Stimulated activated CD8-positive, alpha-beta memory T cell treated with anti-CD3 and anti-CD28 coated beads, Interleukin-15, amount 100 ng/mL, for 24 hours (primary cell): ENCODE results near the gene GMIP.
"Not testable (repeated sequence)": the region's sequence is repeated elsewhere in the genome, so short reads cannot be mapped to it uniquely, and the experiment has no call there.

Source experiments
- DNase-seq: peaks from one replicate; pipeline ENCODE4 v3.0.0-alpha.2; 2020; ENCODE audit warnings: low read depth

Gene GMIP

GRCh38 chr19:19643158-19644053 lies at the start of gene GMIP:
Gene GMIP, minus strand, starts transcription at chr19:19643657. Its CDS starts 128 bp downstream, at chr19:19643529.
- peak; percentile 75 for DNase-seq

- DNase-seq, result no peak
Observed at GRCh38 chr19:19691683-19692082, 48.2 kb upstream of the GMIP start.

GRCh38 chr19:19689023-19689422 lies 45.6 kb upstream of the GMIP start:
- DNase-seq, result not testable (repeated sequence)

GRCh38 chr19:19687090-19687489 lies 43.6 kb upstream of the GMIP start:
- DNase-seq, result no peak

- no peak for DNase-seq
Observed at GRCh38 chr19:19686580-19686979, 43.1 kb upstream of the GMIP start.

GRCh38 chr19:19686119-19686518 lies 42.7 kb upstream of the GMIP start:
- DNase-seq, result not testable (repeated sequence)

- no peak for DNase-seq
Observed at GRCh38 chr19:19679176-19680073, 36.0 kb upstream of the GMIP start.

GRCh38 chr19:19677579-19677978 lies 34.1 kb upstream of the GMIP start:
- no peak for DNase-seq

GRCh38 chr19:19674315-19674714 lies 30.9 kb upstream of the GMIP start:
- DNase-seq, result no peak

- no peak for DNase-seq
Observed at GRCh38 chr19:19672816-19673215, 29.4 kb upstream of the GMIP start.

- no peak for DNase-seq
Observed at GRCh38 chr19:19670070-19670551, 26.7 kb upstream of the GMIP start.

GRCh38 chr19:19668230-19669012 lies 25.0 kb upstream of the GMIP start, which contains the start of gene ZNF101:
Gene ZNF101, plus strand, starts transcription at chr19:19668839. Its CDS starts 125 bp downstream, at chr19:19668964.
- DNase-seq, result peak; percentile 81

- not testable (repeated sequence) for DNase-seq
Observed at GRCh38 chr19:19665420-19665948, 22.0 kb upstream of the GMIP start.

- peak; percentile 75 for DNase-seq
Observed at GRCh38 chr19:19663256-19664120, 20.0 kb upstream of the GMIP start, which contains the start of gene ATP13A1. Gene ATP13A1, minus strand, starts transcription at chr19:19663676. Its CDS starts 10 bp downstream, at chr19:19663666.

GRCh38 chr19:19662871-19663255 lies 19.4 kb upstream of the GMIP start:
- DNase-seq, result no peak

GRCh38 chr19:19662344-19662743 lies 18.9 kb upstream of the GMIP start:
- no peak for DNase-seq

GRCh38 chr19:19661675-19662251 lies 18.3 kb upstream of the GMIP start:
- no peak for DNase-seq

- DNase-seq, result no peak
Observed at GRCh38 chr19:19661141-19661674, 17.8 kb upstream of the GMIP start.

- DNase-seq, result no peak
Observed at GRCh38 chr19:19659646-19660245, 16.3 kb upstream of the GMIP start.
